CD4-positive, alpha-beta T cell (primary cell): Measurements from ENCODE around the gene WFIKKN2. TPM values are rescaled to one million over a fixed set of nuclear protein-coding genes. Genes with fewer than 3 reads are reported as not detected.

Experiments
- ATAC-seq: fragments of 200-7000 bp; cut with Tn5 transposase; one replicate; pipeline ENCODE4 v1.10.0; 2022; ENCODE audit warnings: mild to moderate bottlenecking; ENCODE audit not compliant: poor library complexity
- CTCF ChIA-PET: fragments of 350-600 bp; sonication (Branson Sonifier 250); formaldehyde crosslinking; loops from one replicate; lab custom pipeline; 2021; ENCODE audit warnings: antibody characterized with exemption, inconsistent platforms; lab: Charles Lee
- POLR2A ChIA-PET: fragments of 350-600 bp; sonication (Branson Sonifier 250); formaldehyde crosslinking; loops from one replicate; lab custom pipeline; 2021; ENCODE audit warnings: antibody characterized with exemption, inconsistent platforms; lab: Charles Lee
- DNase-seq, 14 experiments: peaks; one replicate each; pipeline ENCODE4 v3.0.0-alpha.2; 2013 to 2020; ENCODE audit warnings: mixed read lengths in 2 of 14
- H3K27ac ChIP-seq, 2 donors: one replicate each; pipeline versions ENCODE4 v1.5.1 to v1.7.0; 2013; ENCODE audit warnings: low read length in 2 of 2, low read depth in 1 of 2, mild to moderate bottlenecking in 1 of 2
- H3K27me3 ChIP-seq, 2 experiments: 1 replicate in 1 of 2; 2 replicates in 1 of 2; pipeline versions ENCODE4 v1.6.1 to v1.7.0; 2013; ENCODE audit warnings: low read length in 2 of 2, control low read depth in 1 of 2, mild to moderate bottlenecking in 1 of 2, moderate library complexity in 1 of 2; ENCODE audit not compliant: insufficient read depth in 2 of 2, control insufficient read depth in 1 of 2
- H3K36me3 ChIP-seq: one replicate; pipeline ENCODE4 v1.6.1; 2013; ENCODE audit warnings: low read length, control low read depth; ENCODE audit not compliant: insufficient read depth
- H3K4me1 ChIP-seq: one replicate; pipeline ENCODE4 v1.6.1; 2013; ENCODE audit warnings: low read length, control low read depth; ENCODE audit not compliant: insufficient read depth
- H3K4me3 ChIP-seq: one replicate; pipeline ENCODE4 v1.5.1; 2013; ENCODE audit warnings: mild to moderate bottlenecking, low read length, moderate library complexity
- H3K9me3 ChIP-seq, 2 experiments: 1 replicate in 1 of 2; 2 replicates in 1 of 2; pipeline versions ENCODE4 v1.6.1 to v1.7.0; 2013; ENCODE audit warnings: low read length in 2 of 2, mild to moderate bottlenecking in 2 of 2, control low read depth in 1 of 2, moderate library complexity in 1 of 2; ENCODE audit not compliant: control insufficient read depth in 1 of 2, insufficient read depth in 1 of 2
- H3K27ac Mint-ChIP-seq: one replicate; pipeline ENCODE4 v1.8.0; 2020; ENCODE audit warnings: mixed read lengths
- H3K27me3 Mint-ChIP-seq: one replicate; pipeline ENCODE4 v1.8.0; 2021; ENCODE audit warnings: mixed read lengths
- H3K36me3 Mint-ChIP-seq: one replicate; pipeline ENCODE4 v1.8.0; 2021; ENCODE audit warnings: low read depth, mixed read lengths
- H3K4me1 Mint-ChIP-seq: one replicate; pipeline ENCODE4 v1.8.0; 2021; ENCODE audit warnings: low read depth, mixed read lengths
- H3K4me3 Mint-ChIP-seq: one replicate; pipeline ENCODE4 v1.8.0; 2020; ENCODE audit warnings: mild to moderate bottlenecking, mixed read lengths
- H3K9me3 Mint-ChIP-seq: one replicate; pipeline ENCODE4 v1.8.0; 2020; ENCODE audit warnings: mixed read lengths
- CTCF ChIP-seq: fragments of 200-600 bp; IDR thresholded peaks from one replicate; pipeline ENCODE4 v1.8.0; 2022; ENCODE audit warnings: antibody characterized with exemption, mild to moderate bottlenecking
- intact Hi-C, 2 experiments: fragments of 100-400 bp; cut with DNase I in 1 of 2; cut with micrococcal nuclease in 1 of 2; formaldehyde crosslinking; loops; one replicate each; pipeline versions ENCODE4 v1.15.1 to v1.9.0; 2023 to 2025; cut with DNase I, micrococcal nuclease
- total RNA-seq, 174 experiments: library from RNA in 2 of 174; stranded (reverse) in 2 of 174; gene quantifications; one replicate each; pipeline ENCODE4 v1.2.3 and lab custom pipeline; 2021 to 2026

WFIKKN2 gene
- total RNA-seq, 2 experiments from 2014 or later, result not detected

- ATAC-seq, result no peak
- H3K4me1 ChIP-seq, result peaks cover 17% of the 10 kb centered on the region
- H3K4me1 Mint-ChIP-seq, result peaks cover 19% of the 10 kb centered on the region
Measured at GRCh38 chr17:50889528-50890118, 54.2 kb downstream of the WFIKKN2 start.

GRCh38 chr17:50890675-50891516, 55.5 kb downstream of the WFIKKN2 start:
- ATAC-seq (no peak), DNase-seq (no peak)
- Histone ChIP-seq H3K36me3 (no peaks in the 10 kb centered on the region), H3K27ac (no peak overlapping the region), H3K4me3 (no peak overlapping the region), H3K9me3 (no peaks in the 10 kb centered on the region), H3K4me1 (peaks cover 17% of the 10 kb centered on the region), H3K27me3 (no peaks in the 10 kb centered on the region)
- TF ChIP-seq CTCF, result no peak
- Mint-ChIP-seq H3K9me3 (no peaks in the 10 kb centered on the region), H3K4me1 (peaks cover 19% of the 10 kb centered on the region), H3K4me3 (no peak overlapping the region), H3K27me3 (no peaks in the 10 kb centered on the region), H3K27ac (no peak overlapping the region), H3K36me3 (no peaks in the 10 kb centered on the region)
- ChIA-PET CTCF (interaction anchor here (1.5 kb wide), 1 partner anchor 38 kb away, joined by 5 read pairs; no protein-coding TSS in a partner anchor), POLR2A (interaction anchor here (0.8 to 11.1 kb wide), 2 partner anchors 25 kb away, joined by 4 to 125 read pairs; partner anchors contain the start of gene TOB1)
- intact Hi-C loops, result no loop called here

More at GRCh38 chr17:50889528-50890118, 54.2 kb downstream of the WFIKKN2 start:
- Mint-ChIP-seq H3K27ac (no peak overlapping the region), H3K36me3 (no peaks in the 10 kb centered on the region), H3K9me3 (no peaks in the 10 kb centered on the region), H3K27me3 (no peaks in the 10 kb centered on the region), H3K4me3 (no peak overlapping the region)
- Histone ChIP-seq H3K9me3 (no peaks in the 10 kb centered on the region), H3K36me3 (no peaks in the 10 kb centered on the region), H3K4me3 (no peak overlapping the region), H3K27ac (no peak overlapping the region), H3K27me3 (no peaks in the 10 kb centered on the region)
- intact Hi-C loops, result no loop called here
- CTCF ChIA-PET, result interaction anchor here (1.5 to 1.7 kb wide), 3 partner anchors 11 to 37 kb away, joined by 3 to 5 read pairs (median 4); no protein-coding TSS in a partner anchor
- no peak for DNase-seq
- POLR2A ChIA-PET, result interaction anchor here (11.1 kb wide), 1 partner anchor 24 kb away, joined by 125 read pairs; the partner anchor contains the start of gene TOB1
- no peak for TF ChIP-seq CTCF

- intact Hi-C loops, result no loop called here
- CTCF ChIA-PET, result interaction anchor here (1.3 kb wide), 1 partner anchor 39 kb away, joined by 4 read pairs; no protein-coding TSS in a partner anchor
Measured at GRCh38 chr17:50891577-50891989, 56.2 kb downstream of the WFIKKN2 start.

More at GRCh38 chr17:50891577-50891989, 56.2 kb downstream of the WFIKKN2 start:
- Mint-ChIP-seq H3K9me3 (no peaks in the 10 kb centered on the region), H3K27ac (no peak overlapping the region), H3K4me1 (peaks cover 13% of the 10 kb centered on the region), H3K36me3 (no peaks in the 10 kb centered on the region), H3K4me3 (no peak overlapping the region), H3K27me3 (no peaks in the 10 kb centered on the region)
- ATAC-seq (no peak), DNase-seq (no peak)
- POLR2A ChIA-PET, result interaction anchor here (0.8 kb wide), 1 partner anchor 25 kb away, joined by 4 read pairs; the partner anchor contains the start of gene TOB1
- H3K27me3 ChIP-seq, result no peaks in the 10 kb centered on the region
- no peak for TF ChIP-seq CTCF
- peaks cover 17% of the 10 kb centered on the region for H3K4me1 ChIP-seq
- H3K27ac ChIP-seq, result no peak overlapping the region
- no peaks in the 10 kb centered on the region for H3K9me3 ChIP-seq
- no peak overlapping the region for H3K4me3 ChIP-seq
- no peaks in the 10 kb centered on the region for H3K36me3 ChIP-seq

Other genes starting within 250 kb of the WFIKKN2 start
- under 1 TPM in 1 of 2 experiments, not detected in 1; 0.19 TPM for gene ABCC3, start 200.7 kb upstream of the WFIKKN2 start, total RNA-seq
- 10 to 100 TPM; 22.8 to 24.0 TPM for gene ANKRD40, start 127.7 kb upstream of the WFIKKN2 start, total RNA-seq
- gene LUC7L3, start 116.0 kb upstream of the WFIKKN2 start, total RNA-seq, result 100 to 1,000 TPM; 116 to 126 TPM
- not detected for gene ANKRD40CL, start 68.1 kb upstream of the WFIKKN2 start, total RNA-seq
- gene TOB1, start 30.8 kb downstream of the WFIKKN2 start, total RNA-seq, result 100 to 1,000 TPM; 419 to 449 TPM